Spleen (tissue), 7 donors: Measurements from ENCODE around the gene DGAT2.

Experiments used
- CTCF ChIP-seq, 11 experiments: fragments of 200-600 bp in 7 of 11; fragments of 450-650 bp in 4 of 11; sonication (generic) in 4 of 11; IDR thresholded peaks in 8 of 11; conservative IDR thresholded peaks in 3 of 11; 1 replicate in 7 of 11; 2 replicates in 4 of 11; pipeline versions ENCODE4 v1.4.0 to v1.8.0; 2016 to 2021; ENCODE audit warnings: antibody characterized with exemption in 11 of 11, inconsistent platforms in 4 of 11, mild to moderate bottlenecking in 1 of 11
- POLR2AphosphoS5 ChIP-seq, 3 donors: sonication (generic); formaldehyde crosslinking; IDR thresholded peaks; one replicate each; pipeline ENCODE4 v1.5.1; 2017; ENCODE audit warnings: antibody characterized with exemption in 3 of 3
- donor health status: DM: no; HTN: no; CAD: no; lungs with moderate emphysema.
- donor health status: DM: no; HTN: no; CAD: no.
- donor health status: DM: no; HTN: no; CAD: no.

GRCh38 chr11:75810637-75811390, 42.2 kb downstream of the DGAT2 start:
- TF ChIP-seq CTCF (IDR thresholded peaks at IDR 0.05 in 8 of 11, conservative IDR thresholded peaks at IDR 0.05 in 3 of 11) (no peak), POLR2AphosphoS5 (IDR thresholded peaks at IDR 0.05) (no peak)
